Neural cell (in vitro differentiated cells): Measurements from ENCODE around the gene SECTM1.

ENCODE experiments used
- CTCF ChIP-seq: fragments of 450-650 bp; IDR thresholded peaks from 2 replicates; pipeline ENCODE4 v1.5.1; 2014; ENCODE audit warnings: antibody characterized with exemption, mild to moderate bottlenecking, moderate library complexity; ENCODE audit not compliant: poor library complexity, severe bottlenecking
- EP300 ChIP-seq: fragments of 450-650 bp; conservative IDR thresholded peaks from 2 replicates; pipeline ENCODE4 v1.6.1; 2014; ENCODE audit warnings: antibody characterized with exemption, mild to moderate bottlenecking, moderate library complexity; ENCODE audit not compliant: poor library complexity, severe bottlenecking
- EZH2 ChIP-seq: fragments of 200-600, 300-800 bp; shearing (Covaris generic), sonication (generic); IDR thresholded peaks from 2 replicates; pipeline ENCODE4 v1.6.1; 2014; ENCODE audit warnings: antibody characterized with exemption, low read length, borderline replicate concordance, mild to moderate bottlenecking; ENCODE audit not compliant: insufficient read depth, poor library complexity, severe bottlenecking
- REST ChIP-seq: IDR thresholded peaks from 2 replicates; pipeline ENCODE4 v1.6.1; 2012; ENCODE audit warnings: borderline replicate concordance
- TAF1 ChIP-seq: IDR thresholded peaks from 2 replicates; pipeline ENCODE4 v1.6.1; 2012; ENCODE audit warnings: low read depth

GRCh38 chr17:82345151-82345976, 11.8 kb upstream of the SECTM1 start:
- no peak for TF ChIP-seq CTCF
- TF ChIP-seq TAF1: no peak
- no peak for TF ChIP-seq EZH2
- TF ChIP-seq EP300: no peak
- TF ChIP-seq REST: no peak
